GM12878 (cell line): Measurements from ENCODE around the gene CD58. TPM values are rescaled to one million over a fixed set of nuclear protein-coding genes. Genes with fewer than 3 reads are reported as not detected.
A peak's percentile ranks its signal among the peaks of the same experiment; 100 is the strongest.

Source experiments
- ATF7 ChIP-seq: fragments of 450-650 bp; IDR thresholded peaks from 2 replicates; pipeline ENCODE4 v1.6.1; 2016; ENCODE audit warnings: low read depth, mild to moderate bottlenecking
- CBFB ChIP-seq: IDR thresholded peaks from 2 replicates; pipeline ENCODE4 v1.6.1; 2016; ENCODE audit warnings: antibody characterized with exemption, low read depth
- CBX3 ChIP-seq: fragments of 200-600 bp; sonication (generic); IDR thresholded peaks from 2 replicates; pipeline ENCODE4 v1.6.1; 2016; ENCODE audit warnings: low read depth, borderline replicate concordance
- CREM ChIP-seq: IDR thresholded peaks from 2 replicates; pipeline ENCODE4 v1.6.1; 2014; ENCODE audit warnings: antibody characterized with exemption, low read depth
- EED ChIP-seq: sonication (generic); IDR thresholded peaks from 2 replicates; pipeline ENCODE4 v1.6.1; 2016; ENCODE audit warnings: antibody characterized with exemption, low read depth
- EGR1 ChIP-seq, 2 experiments: IDR thresholded peaks; 1 replicate in 1 of 2; 2 replicates in 1 of 2; pipeline ENCODE4 v1.6.1; 2011 to 2012; ENCODE audit warnings: low read depth in 2 of 2, low read length in 2 of 2, borderline replicate concordance in 1 of 2, mild to moderate bottlenecking in 1 of 2, moderate library complexity in 1 of 2
- FOXM1 ChIP-seq: IDR thresholded peaks from 2 replicates; pipeline ENCODE4 v1.6.1; 2012; ENCODE audit warnings: low read depth, mild to moderate bottlenecking, inconsistent platforms, low read length, moderate library complexity
- GABPA ChIP-seq: IDR thresholded peaks from 2 replicates; pipeline ENCODE4 v1.6.1; 2014; ENCODE audit warnings: antibody characterized with exemption, low read depth, mild to moderate bottlenecking, inconsistent platforms
- JUNB ChIP-seq: IDR thresholded peaks from 2 replicates; pipeline ENCODE4 v1.6.1; 2016; ENCODE audit warnings: antibody characterized with exemption, mild to moderate bottlenecking
- JUND ChIP-seq: IDR thresholded peaks from 2 replicates; pipeline ENCODE4 v1.6.1; 2012; ENCODE audit warnings: low read depth, mild to moderate bottlenecking, low read length, improper control_type of control experiment, moderate library complexity
- NR2F1 ChIP-seq: fragments of 450-650 bp; conservative IDR thresholded peaks from 2 replicates; pipeline ENCODE4 v1.6.1; 2017; ENCODE audit warnings: mild to moderate bottlenecking
- POLR2AphosphoS2 ChIP-seq: IDR thresholded peaks from 2 replicates; pipeline ENCODE4 v1.6.1; 2011; ENCODE audit warnings: low read depth, mild to moderate bottlenecking, low read length, improper control_type of control experiment, moderate library complexity
- POLR2AphosphoS5 ChIP-seq: IDR thresholded peaks from 2 replicates; pipeline ENCODE4 v1.6.1; 2011; ENCODE audit warnings: mild to moderate bottlenecking, low read length, inconsistent platforms
- RB1 ChIP-seq: fragments of 450-650 bp; formaldehyde crosslinking; IDR thresholded peaks from 2 replicates; pipeline ENCODE4 v1.6.1; 2017; ENCODE audit warnings: mild to moderate bottlenecking, borderline replicate concordance
- RELA ChIP-seq: fragments of 450-650 bp; IDR thresholded peaks from 2 replicates; pipeline ENCODE4 v1.8.0; 2014; ENCODE audit warnings: borderline replicate concordance; ENCODE audit not compliant: partially characterized antibody
- RUNX3 ChIP-seq: IDR thresholded peaks from 2 replicates; pipeline ENCODE4 v1.6.1; 2012; ENCODE audit warnings: low read length, inconsistent platforms
- SREBF1 ChIP-seq: IDR thresholded peaks from 2 replicates; pipeline ENCODE4 v1.6.1; 2012; ENCODE audit warnings: mild to moderate bottlenecking, low read length
- SUPT20H ChIP-seq: IDR thresholded peaks from 2 replicates; pipeline ENCODE4 v1.6.1; 2011; ENCODE audit warnings: low read depth, mild to moderate bottlenecking, low read length, moderate library complexity, borderline replicate concordance; ENCODE audit not compliant: control insufficient read depth
- ZNF274 ChIP-seq: IDR thresholded peaks from one replicate; pipeline ENCODE4 v1.8.0; 2011; ENCODE audit not compliant: insufficient read length, insufficient read depth
- polyA plus RNA-seq, 11 experiments: library from polyadenylated mRNA; depleted of rRNA in 4 of 11; unstranded in 6 of 11; stranded (reverse) in 5 of 11; fragments of >200 nt; fragmentation: Nextera tagmentation in 4 of 11; fragmentation: Illumina TruSeq in 1 of 11; extraction: Ambion mirVana in 4 of 11; extraction: Trizol in 1 of 11; gene quantifications; 1 replicate in 1 of 11; 2 replicates in 10 of 11; pipeline versions ENCODE4 v1.2.1 to v1.2.3, GENCODE V29; 2011 to 2016; ENCODE audit warnings: inconsistent platforms in 2 of 11, missing spikeins in 2 of 11, low read depth in 1 of 11
- total RNA-seq, 4 experiments: library from RNA; depleted of rRNA in 3 of 4; stranded (reverse); fragments of >200 nt in 3 of 4; fragmentation: Illumina TruSeq in 1 of 4; extraction: Trizol in 1 of 4; gene quantifications; 2 replicates each; pipeline versions ENCODE4 v1.2.1 to v1.2.3, GENCODE V29; 2013 to 2021
- TF ChIP-seq, protein P1 (sequence below): IDR thresholded peaks from 2 replicates; pipeline ENCODE4 v1.6.1; 2011; ENCODE audit warnings: mild to moderate bottlenecking, low read depth, low read length, moderate library complexity; ENCODE audit not compliant: insufficient replicate concordance
- TF ChIP-seq, protein P2 (sequence below): IDR thresholded peaks from 2 replicates; pipeline ENCODE4 v1.6.1; 2011; ENCODE audit warnings: low read depth, low read length, improper control_type of control experiment, borderline replicate concordance
- TF ChIP-seq, protein P3 (sequence below): IDR thresholded peaks from 2 replicates; pipeline ENCODE4 v1.6.1; 2012; ENCODE audit warnings: low read depth, low read length, improper control_type of control experiment
- TF ChIP-seq, protein P4 (sequence below): fragments of 450-650 bp; IDR thresholded peaks from 2 replicates; pipeline ENCODE4 v1.6.1; 2016; ENCODE audit warnings: mild to moderate bottlenecking, moderate library complexity, borderline replicate concordance
- TF ChIP-seq, protein P5 (sequence below): fragments of 450-650 bp; IDR thresholded peaks from 2 replicates; pipeline ENCODE4 v1.6.1; 2016; ENCODE audit warnings: mild to moderate bottlenecking

CD58 gene
- total and polyA plus RNA-seq, 10 of the 15 experiments (the other 5 are each of a cell fraction or from before 2014, with no cell fraction given), result 70.4 to 252 (median 129) TPM

DNA sequence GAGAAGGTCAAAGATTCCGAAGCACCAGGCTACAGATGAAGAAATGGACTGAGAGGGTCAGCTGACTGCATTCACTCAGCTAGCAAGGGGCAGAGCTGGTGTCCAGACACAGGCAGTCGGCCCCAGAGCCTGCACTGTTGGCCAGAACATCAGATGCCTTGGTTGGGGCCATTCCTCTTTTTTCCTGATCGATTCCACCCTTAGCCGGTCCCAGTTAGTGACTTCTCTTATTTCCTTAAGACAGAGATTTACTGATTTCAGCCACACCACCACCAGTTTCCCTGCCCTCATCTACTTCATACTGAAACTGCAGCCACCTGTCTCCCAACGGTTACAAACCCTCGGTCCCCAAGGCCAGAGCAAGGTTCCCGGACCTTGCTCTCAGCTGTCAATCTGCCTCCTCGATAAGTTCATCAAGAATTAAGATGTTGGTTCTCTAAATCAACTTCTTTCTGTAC is 11.5 kb downstream of the CD58 start (continued):
- TF ChIP-seq, protein P1, sequence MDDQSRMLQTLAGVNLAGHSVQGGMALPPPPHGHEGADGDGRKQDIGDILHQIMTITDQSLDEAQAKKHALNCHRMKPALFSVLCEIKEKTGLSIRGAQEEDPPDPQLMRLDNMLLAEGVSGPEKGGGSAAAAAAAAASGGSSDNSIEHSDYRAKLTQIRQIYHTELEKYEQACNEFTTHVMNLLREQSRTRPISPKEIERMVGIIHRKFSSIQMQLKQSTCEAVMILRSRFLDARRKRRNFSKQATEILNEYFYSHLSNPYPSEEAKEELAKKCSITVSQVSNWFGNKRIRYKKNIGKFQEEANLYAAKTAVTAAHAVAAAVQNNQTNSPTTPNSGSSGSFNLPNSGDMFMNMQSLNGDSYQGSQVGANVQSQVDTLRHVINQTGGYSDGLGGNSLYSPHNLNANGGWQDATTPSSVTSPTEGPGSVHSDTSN, result peak; percentile 80
- TF ChIP-seq EED, result peak; percentile 97
- TF ChIP-seq RELA, result peak; percentile 53
- TF ChIP-seq FOXM1, result peak; percentile 89
- 0 out of 2 replicates have a peak, but pooled peaks have one; percentile 57 for TF ChIP-seq JUND
- peak; percentile 90 for TF ChIP-seq POLR2AphosphoS5
- no peak for TF ChIP-seq ZNF274
- TF ChIP-seq, protein P2, sequence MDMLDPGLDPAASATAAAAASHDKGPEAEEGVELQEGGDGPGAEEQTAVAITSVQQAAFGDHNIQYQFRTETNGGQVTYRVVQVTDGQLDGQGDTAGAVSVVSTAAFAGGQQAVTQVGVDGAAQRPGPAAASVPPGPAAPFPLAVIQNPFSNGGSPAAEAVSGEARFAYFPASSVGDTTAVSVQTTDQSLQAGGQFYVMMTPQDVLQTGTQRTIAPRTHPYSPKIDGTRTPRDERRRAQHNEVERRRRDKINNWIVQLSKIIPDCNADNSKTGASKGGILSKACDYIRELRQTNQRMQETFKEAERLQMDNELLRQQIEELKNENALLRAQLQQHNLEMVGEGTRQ, result no peak; the same call in 1 of the 2 replicates
- TF ChIP-seq, protein P3, sequence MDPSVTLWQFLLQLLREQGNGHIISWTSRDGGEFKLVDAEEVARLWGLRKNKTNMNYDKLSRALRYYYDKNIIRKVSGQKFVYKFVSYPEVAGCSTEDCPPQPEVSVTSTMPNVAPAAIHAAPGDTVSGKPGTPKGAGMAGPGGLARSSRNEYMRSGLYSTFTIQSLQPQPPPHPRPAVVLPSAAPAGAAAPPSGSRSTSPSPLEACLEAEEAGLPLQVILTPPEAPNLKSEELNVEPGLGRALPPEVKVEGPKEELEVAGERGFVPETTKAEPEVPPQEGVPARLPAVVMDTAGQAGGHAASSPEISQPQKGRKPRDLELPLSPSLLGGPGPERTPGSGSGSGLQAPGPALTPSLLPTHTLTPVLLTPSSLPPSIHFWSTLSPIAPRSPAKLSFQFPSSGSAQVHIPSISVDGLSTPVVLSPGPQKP, result no peak
- TF ChIP-seq CBX3, result no peak
- no peak for TF ChIP-seq SREBF1
- peak; percentile 81 for TF ChIP-seq JUNB
- TF ChIP-seq, protein P4, sequence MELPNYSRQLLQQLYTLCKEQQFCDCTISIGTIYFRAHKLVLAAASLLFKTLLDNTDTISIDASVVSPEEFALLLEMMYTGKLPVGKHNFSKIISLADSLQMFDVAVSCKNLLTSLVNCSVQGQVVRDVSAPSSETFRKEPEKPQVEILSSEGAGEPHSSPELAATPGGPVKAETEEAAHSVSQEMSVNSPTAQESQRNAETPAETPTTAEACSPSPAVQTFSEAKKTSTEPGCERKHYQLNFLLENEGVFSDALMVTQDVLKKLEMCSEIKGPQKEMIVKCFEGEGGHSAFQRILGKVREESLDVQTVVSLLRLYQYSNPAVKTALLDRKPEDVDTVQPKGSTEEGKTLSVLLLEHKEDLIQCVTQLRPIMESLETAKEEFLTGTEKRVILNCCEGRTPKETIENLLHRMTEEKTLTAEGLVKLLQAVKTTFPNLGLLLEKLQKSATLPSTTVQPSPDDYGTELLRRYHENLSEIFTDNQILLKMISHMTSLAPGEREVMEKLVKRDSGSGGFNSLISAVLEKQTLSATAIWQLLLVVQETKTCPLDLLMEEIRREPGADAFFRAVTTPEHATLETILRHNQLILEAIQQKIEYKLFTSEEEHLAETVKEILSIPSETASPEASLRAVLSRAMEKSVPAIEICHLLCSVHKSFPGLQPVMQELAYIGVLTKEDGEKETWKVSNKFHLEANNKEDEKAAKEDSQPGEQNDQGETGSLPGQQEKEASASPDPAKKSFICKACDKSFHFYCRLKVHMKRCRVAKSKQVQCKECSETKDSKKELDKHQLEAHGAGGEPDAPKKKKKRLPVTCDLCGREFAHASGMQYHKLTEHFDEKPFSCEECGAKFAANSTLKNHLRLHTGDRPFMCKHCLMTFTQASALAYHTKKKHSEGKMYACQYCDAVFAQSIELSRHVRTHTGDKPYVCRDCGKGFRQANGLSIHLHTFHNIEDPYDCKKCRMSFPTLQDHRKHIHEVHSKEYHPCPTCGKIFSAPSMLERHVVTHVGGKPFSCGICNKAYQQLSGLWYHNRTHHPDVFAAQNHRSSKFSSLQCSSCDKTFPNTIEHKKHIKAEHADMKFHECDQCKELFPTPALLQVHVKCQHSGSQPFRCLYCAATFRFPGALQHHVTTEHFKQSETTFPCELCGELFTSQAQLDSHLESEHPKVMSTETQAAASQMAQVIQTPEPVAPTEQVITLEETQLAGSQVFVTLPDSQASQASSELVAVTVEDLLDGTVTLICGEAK, result no peak
- TF ChIP-seq RB1, result no peak
- TF ChIP-seq CREM, result peak; percentile 84
- TF ChIP-seq, protein P5, sequence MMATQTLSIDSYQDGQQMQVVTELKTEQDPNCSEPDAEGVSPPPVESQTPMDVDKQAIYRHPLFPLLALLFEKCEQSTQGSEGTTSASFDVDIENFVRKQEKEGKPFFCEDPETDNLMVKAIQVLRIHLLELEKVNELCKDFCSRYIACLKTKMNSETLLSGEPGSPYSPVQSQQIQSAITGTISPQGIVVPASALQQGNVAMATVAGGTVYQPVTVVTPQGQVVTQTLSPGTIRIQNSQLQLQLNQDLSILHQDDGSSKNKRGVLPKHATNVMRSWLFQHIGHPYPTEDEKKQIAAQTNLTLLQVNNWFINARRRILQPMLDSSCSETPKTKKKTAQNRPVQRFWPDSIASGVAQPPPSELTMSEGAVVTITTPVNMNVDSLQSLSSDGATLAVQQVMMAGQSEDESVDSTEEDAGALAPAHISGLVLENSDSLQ, result peak; percentile 94
- peak; percentile 71 for TF ChIP-seq NR2F1
- no peak for TF ChIP-seq SUPT20H
- TF ChIP-seq CBFB, result no peak
- TF ChIP-seq GABPA, result 0 out of 2 replicates have a peak, but pooled peaks have one; percentile 17
- TF ChIP-seq RUNX3, result peak; percentile 83
- TF ChIP-seq POLR2AphosphoS2, result 0 out of 2 replicates have a peak, but pooled peaks have one; percentile 29
- TF ChIP-seq ATF7, result peak; percentile 64; the same call in 1 of the 2 replicates
- no peak for TF ChIP-seq EGR1 (IDR thresholded peaks at IDR 0.05; ENCODE audit: borderline replicate concordance in 1 of 2, low read depth in 2 of 2, low read length in 2 of 2)
